Smooth muscle cell (in vitro differentiated cells): ENCODE data around the gene CFI. TPM values are rescaled to one million over a fixed set of nuclear protein-coding genes. Genes with fewer than 3 reads are reported as not detected.

Experiments
- DNase-seq: peaks from one replicate; lab custom pipeline; 2025; ENCODE audit not compliant: unreplicated experiment; lab: John Stamatoyannopoulos, UW
- H2AFZ ChIP-seq: fragments of 200-600 bp; sonication (generic); 2 replicates; pipeline ENCODE4 v1.6.0; 2016; ENCODE audit warnings: antibody characterized with exemption, low read depth, mild to moderate bottlenecking
- H3F3A ChIP-seq: fragments of 200-600 bp; sonication (generic); 2 replicates; pipeline ENCODE4 v1.6.0; 2017; ENCODE audit warnings: antibody characterized with exemption, low read depth
- H3K27ac ChIP-seq: fragments of 200-600 bp; sonication (generic); 2 replicates; pipeline ENCODE4 v1.5.1; 2016; ENCODE audit warnings: low read depth, mild to moderate bottlenecking
- H3K27me3 ChIP-seq: fragments of 200-600 bp; sonication (generic); 2 replicates; pipeline ENCODE4 v1.6.1; 2016; ENCODE audit warnings: low read depth, mild to moderate bottlenecking
- H3K36me3 ChIP-seq: fragments of 200-600 bp; sonication (generic); 2 replicates; pipeline ENCODE4 v1.5.1; 2016; ENCODE audit warnings: low read depth
- H3K4me1 ChIP-seq: fragments of 200-600 bp; sonication (generic); 2 replicates; pipeline ENCODE4 v1.5.1; 2016; ENCODE audit warnings: low read depth
- H3K4me2 ChIP-seq: fragments of 200-600 bp; sonication (generic); 2 replicates; pipeline ENCODE4 v1.6.0; 2016; ENCODE audit warnings: mild to moderate bottlenecking
- H3K4me3 ChIP-seq: fragments of 200-600 bp; sonication (generic); 2 replicates; pipeline ENCODE4 v1.5.1; 2016; ENCODE audit warnings: mild to moderate bottlenecking
- H3K79me2 ChIP-seq: fragments of 200-600 bp; sonication (generic); 2 replicates; pipeline ENCODE4 v1.6.0; 2016; ENCODE audit warnings: low read depth, mild to moderate bottlenecking
- H3K9ac ChIP-seq: fragments of 200-600 bp; sonication (generic); 2 replicates; pipeline ENCODE4 v1.6.0; 2016; ENCODE audit warnings: low read depth
- H3K9me3 ChIP-seq: fragments of 200-600 bp; sonication (generic); replicated peaks from 2 replicates; pipeline ENCODE4 v1.5.1; 2016; ENCODE audit warnings: low read depth
- H4K20me1 ChIP-seq: fragments of 200-600 bp; sonication (generic); 2 replicates; pipeline ENCODE4 v1.6.0; 2016; ENCODE audit warnings: low read depth
- WGBS: methylation state at CpG from one replicate; pipeline ENCODE4 v1.1.7; 2016; ENCODE audit warnings: low lambda C conversion rate; 5-methylcytosine and 5-hydroxymethylcytosine counted together
- polyA plus RNA-seq: library from polyadenylated mRNA; unstranded; fragments of >200 nt; fragmentation: Nextera tagmentation; extraction: Ambion mirVana; gene quantifications from 2 replicates; pipeline ENCODE4 v1.2.1, GENCODE V29; 2016
- total RNA-seq: library from RNA; depleted of rRNA; stranded (reverse); fragments of >200 nt; gene quantifications from 2 replicates; pipeline ENCODE4 v1.2.3, GENCODE V29; 2014
- TF ChIP-seq, protein P1 (sequence below): fragments of 200-600 bp; sonication (generic); IDR thresholded peaks from 2 replicates; pipeline ENCODE4 v1.5.1; 2017; ENCODE audit warnings: borderline replicate concordance, mild to moderate bottlenecking, antibody characterized with exemption; ENCODE audit not compliant: insufficient read depth, poor library complexity, severe bottlenecking

The CFI gene
- total and polyA plus RNA-seq, 2 experiments from 2014 or later: 0.63 to 1.1 TPM

DNA sequence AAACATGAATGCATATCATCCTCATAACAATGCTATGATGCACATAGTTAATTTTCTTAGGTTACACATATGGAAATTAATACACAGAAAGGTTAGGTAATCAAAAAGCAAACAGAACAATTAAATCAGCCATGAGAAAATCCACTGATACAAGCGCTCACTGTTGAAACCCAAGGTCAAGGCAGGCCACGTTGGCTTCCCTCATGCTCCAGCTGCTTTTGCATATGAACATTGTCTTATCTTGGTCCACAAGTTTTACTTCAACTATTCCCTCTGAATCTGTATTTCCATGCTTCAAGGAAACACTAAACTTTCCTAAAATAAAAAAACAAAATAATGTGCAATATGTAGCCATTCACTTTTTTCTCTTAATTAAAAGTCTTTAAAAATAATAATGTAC, 37.4 kb downstream of the CFI start:
- H3K9ac ChIP-seq: no peak overlapping the region
- TF ChIP-seq, protein P1, sequence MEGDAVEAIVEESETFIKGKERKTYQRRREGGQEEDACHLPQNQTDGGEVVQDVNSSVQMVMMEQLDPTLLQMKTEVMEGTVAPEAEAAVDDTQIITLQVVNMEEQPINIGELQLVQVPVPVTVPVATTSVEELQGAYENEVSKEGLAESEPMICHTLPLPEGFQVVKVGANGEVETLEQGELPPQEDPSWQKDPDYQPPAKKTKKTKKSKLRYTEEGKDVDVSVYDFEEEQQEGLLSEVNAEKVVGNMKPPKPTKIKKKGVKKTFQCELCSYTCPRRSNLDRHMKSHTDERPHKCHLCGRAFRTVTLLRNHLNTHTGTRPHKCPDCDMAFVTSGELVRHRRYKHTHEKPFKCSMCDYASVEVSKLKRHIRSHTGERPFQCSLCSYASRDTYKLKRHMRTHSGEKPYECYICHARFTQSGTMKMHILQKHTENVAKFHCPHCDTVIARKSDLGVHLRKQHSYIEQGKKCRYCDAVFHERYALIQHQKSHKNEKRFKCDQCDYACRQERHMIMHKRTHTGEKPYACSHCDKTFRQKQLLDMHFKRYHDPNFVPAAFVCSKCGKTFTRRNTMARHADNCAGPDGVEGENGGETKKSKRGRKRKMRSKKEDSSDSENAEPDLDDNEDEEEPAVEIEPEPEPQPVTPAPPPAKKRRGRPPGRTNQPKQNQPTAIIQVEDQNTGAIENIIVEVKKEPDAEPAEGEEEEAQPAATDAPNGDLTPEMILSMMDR: no peak
- H3K27ac ChIP-seq: no peak overlapping the region
- no peaks in the 10 kb centered on the region for H3K27me3 ChIP-seq
- H4K20me1 ChIP-seq: no peaks in the 10 kb centered on the region
- no peak overlapping the region for H3K4me3 ChIP-seq
- no peaks in the 10 kb centered on the region for H3K36me3 ChIP-seq
- H3K9me3 ChIP-seq: no peaks in the 10 kb centered on the region
- DNase-seq: no peak
- H3K4me2 ChIP-seq: no peak overlapping the region
- H2AFZ ChIP-seq: peak overlapping the region; percentile 53
- H3F3A ChIP-seq: no peaks in the 10 kb centered on the region
- H3K4me1 ChIP-seq: no peaks in the 10 kb centered on the region
- H3K79me2 ChIP-seq: no peaks in the 10 kb centered on the region
- WGBS: 89% methylated on average over 2 of the region's 2 CpGs

DNA sequence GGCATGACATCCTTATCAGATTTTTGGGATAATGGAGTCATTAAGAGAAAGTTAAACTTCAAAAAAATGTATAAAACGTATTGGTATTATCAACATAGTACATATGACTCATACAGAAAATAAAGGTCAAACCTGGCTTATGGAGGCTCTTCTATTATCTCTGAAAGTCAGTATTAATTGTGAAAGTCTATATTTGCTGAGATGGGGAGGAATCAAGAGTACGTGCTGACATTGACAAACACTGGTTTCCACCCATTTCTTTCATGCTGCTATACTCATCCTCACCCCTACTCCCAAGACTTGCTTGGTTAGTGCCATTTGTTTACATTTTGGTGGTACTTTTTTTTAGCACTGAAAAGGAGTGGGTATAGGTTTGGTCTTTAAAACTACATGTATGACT, 41.1 kb downstream of the CFI start:
- WGBS: 63% methylated on average over 2 of the region's 2 CpGs
- Histone ChIP-seq H3K79me2 (no peaks in the 10 kb centered on the region), H4K20me1 (no peaks in the 10 kb centered on the region), H3K27me3 (no peaks in the 10 kb centered on the region), H3K36me3 (no peaks in the 10 kb centered on the region), H3K27ac (no peak overlapping the region), H3K9me3 (no peaks in the 10 kb centered on the region), H2AFZ (no peak overlapping the region), H3K9ac (no peak overlapping the region), H3K4me3 (no peak overlapping the region), H3F3A (no peaks in the 10 kb centered on the region), H3K4me2 (no peak overlapping the region), H3K4me1 (no peaks in the 10 kb centered on the region)
- no peak for DNase-seq
- TF ChIP-seq, protein P1: no peak

DNA sequence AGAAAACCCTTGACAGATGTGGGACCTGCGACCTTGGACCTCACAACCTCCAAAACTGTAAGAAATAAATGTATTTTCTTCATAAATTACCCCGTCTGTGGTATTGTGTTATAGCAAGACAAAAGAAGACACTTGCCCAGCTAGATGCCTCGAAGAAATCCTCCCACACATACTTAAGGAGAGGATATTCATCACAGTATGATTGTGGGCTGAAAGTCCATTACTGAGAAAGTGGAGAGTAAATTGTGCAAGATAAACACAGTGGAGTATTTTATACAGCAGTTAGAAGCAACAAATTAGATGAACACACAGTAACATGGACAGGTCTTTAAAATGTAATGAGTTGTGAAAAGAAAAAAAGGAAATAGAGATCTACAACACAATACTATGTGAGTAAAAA, 46.1 kb downstream of the CFI start:
- no peak overlapping the region for H2AFZ ChIP-seq
- no peak overlapping the region for H3K9ac ChIP-seq
- H3K27ac ChIP-seq: no peak overlapping the region
- no peaks in the 10 kb centered on the region for H3K79me2 ChIP-seq
- H3F3A ChIP-seq: no peaks in the 10 kb centered on the region
- TF ChIP-seq, protein P1: no peak
- H3K36me3 ChIP-seq: no peaks in the 10 kb centered on the region
- no peak for DNase-seq
- H4K20me1 ChIP-seq: no peaks in the 10 kb centered on the region
- no peaks in the 10 kb centered on the region for H3K4me1 ChIP-seq
- H3K27me3 ChIP-seq: no peaks in the 10 kb centered on the region
- H3K4me2 ChIP-seq: no peak overlapping the region
- no peak overlapping the region for H3K4me3 ChIP-seq
- no peaks in the 10 kb centered on the region for H3K9me3 ChIP-seq
- 77% methylated on average over 3 of the region's 3 CpGs for WGBS

DNA sequence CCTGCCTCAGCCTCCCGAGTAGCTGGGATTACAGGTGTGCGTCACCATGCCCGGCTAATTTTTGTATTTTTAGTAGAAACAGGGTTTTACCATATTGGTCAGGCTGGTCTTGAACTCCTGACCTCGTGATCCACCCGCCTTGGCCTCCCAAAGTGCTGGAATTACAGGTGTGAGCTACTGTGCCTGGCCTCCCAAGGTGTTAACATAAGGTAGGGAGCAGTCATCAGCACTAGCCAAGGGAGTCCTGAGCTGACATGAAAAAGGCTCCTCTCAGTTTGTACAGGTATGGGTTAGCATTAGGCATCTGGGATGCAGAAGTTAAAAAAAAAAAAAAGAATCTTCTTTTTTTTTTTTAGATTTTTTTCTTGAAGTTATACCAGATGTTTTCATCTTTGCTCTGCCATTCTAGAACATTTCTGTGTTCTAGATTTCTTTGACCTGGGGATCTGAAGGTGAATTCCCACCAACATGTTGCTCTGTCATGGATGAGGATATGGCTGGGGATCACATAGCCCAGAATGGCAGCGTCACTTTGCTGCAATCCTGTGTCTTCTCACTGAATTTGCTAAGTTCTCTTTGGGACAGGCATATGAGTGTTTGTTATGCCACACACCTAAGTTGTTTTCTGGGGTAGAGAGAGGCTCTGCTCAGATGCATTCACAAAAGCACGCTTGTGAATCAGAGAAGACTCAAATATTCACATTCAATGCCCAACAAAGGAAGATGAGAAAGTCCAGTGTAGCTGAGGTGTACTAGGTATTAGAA, 47.5 kb downstream of the CFI start:
- Histone ChIP-seq H3K27ac (no peak overlapping the region), H3K27me3 (no peaks in the 10 kb centered on the region), H4K20me1 (no peaks in the 10 kb centered on the region), H3K4me2 (no peak overlapping the region), H3K9me3 (no peaks in the 10 kb centered on the region), H2AFZ (no peak overlapping the region), H3K4me3 (no peak overlapping the region), H3F3A (no peaks in the 10 kb centered on the region), H3K9ac (no peak overlapping the region), H3K36me3 (no peaks in the 10 kb centered on the region), H3K4me1 (no peaks in the 10 kb centered on the region), H3K79me2 (no peaks in the 10 kb centered on the region)
- no peak for DNase-seq
- TF ChIP-seq, protein P1: no peak
- WGBS: 83% methylated on average over 7 of the region's 7 CpGs
